ENCODE data around the gene APBA1. TPM values are rescaled to one million over a fixed set of nuclear protein-coding genes. Genes with fewer than 3 reads are reported as not detected.

The APBA1 gene
- total RNA-seq, 1 donor from 2014 or later = 3.4 TPM

DNA sequence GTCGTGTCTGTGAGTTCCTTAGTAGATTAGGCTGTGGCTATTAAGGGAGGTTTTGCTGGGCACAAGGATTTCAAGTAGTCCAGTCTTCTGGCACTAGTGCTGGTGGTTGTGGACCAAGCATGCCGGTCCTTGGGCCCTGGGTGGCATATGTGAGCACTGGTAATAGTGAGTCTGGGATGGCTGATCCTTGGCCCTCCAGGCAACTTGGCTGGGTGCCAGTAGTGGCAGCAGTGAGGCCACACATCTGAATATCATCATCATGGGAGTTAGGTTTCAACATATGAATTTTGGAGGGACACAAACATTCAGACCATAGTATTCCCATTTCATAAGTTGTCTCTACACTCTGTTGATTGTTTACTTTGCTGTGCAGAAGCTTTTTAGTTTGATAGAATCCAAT, 25.3 kb upstream of the APBA1 start:
- peaks cover 2% of the 10 kb centered on the region for H3K36me3 Mint-ChIP-seq
- H3K36me3 ChIP-seq = no peaks in the 10 kb centered on the region
- no peaks in the 10 kb centered on the region for H3K27me3 ChIP-seq
- H2AFZ ChIP-seq (replicated peaks) = no peak overlapping the region
- no peaks in the 10 kb centered on the region for H3F3A ChIP-seq (ENCODE audit: low read depth)
- TF ChIP-seq EZH2 (IDR thresholded peaks at IDR 0.05) (no peak), CTCF (IDR thresholded peaks at IDR 0.05) (no peak), EZH2phosphoT487 (IDR thresholded peaks at IDR 0.05) (no peak)
- H3K9me3 ChIP-seq (ENCODE audit: low read depth) = peaks cover 6% of the 10 kb centered on the region
- no peak overlapping the region for H3K4me3 ChIP-seq
- H3K27me3 Mint-ChIP-seq (ENCODE audit: insufficient read depth, low read depth) = no peaks in the 10 kb centered on the region
- H4K20me1 ChIP-seq (ENCODE audit: low read depth) = no peaks in the 10 kb centered on the region
- H3K27ac Mint-ChIP-seq = no peak overlapping the region
- no peak overlapping the region for H3K27ac ChIP-seq
- no peaks in the 10 kb centered on the region for H3K4me1 Mint-ChIP-seq
- no peak overlapping the region for H3K9ac ChIP-seq
- H3K9me3 Mint-ChIP-seq = peaks cover 37% of the 10 kb centered on the region
- no peaks in the 10 kb centered on the region for H3K4me1 ChIP-seq
- no peak for DNase-seq (ENCODE audit: low spot score)
- H3K4me3 Mint-ChIP-seq = no peak overlapping the region
- H3K79me2 ChIP-seq (ENCODE audit: low read depth) = no peaks in the 10 kb centered on the region
- H3K4me2 ChIP-seq = no peak overlapping the region

DNA sequence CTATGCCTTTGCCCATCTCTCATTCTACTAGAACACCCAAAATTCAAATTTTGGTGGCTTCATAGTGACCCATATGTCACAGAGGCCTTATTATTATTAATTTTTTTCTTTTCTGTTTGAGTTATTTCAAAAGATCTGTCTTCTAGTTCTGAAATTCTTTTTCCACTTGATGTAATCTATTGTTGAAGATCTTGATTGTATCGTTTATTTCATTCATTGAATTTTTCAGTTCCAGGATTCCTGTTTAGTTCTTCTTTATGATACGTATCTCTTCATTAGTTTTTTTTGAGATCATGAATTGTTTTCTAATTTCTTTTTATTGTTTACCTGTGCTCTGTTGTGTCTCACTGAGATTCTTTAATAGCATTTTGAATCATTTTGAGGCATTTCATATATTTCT, 24.6 kb upstream of the APBA1 start:
- peaks cover under 1% of the 10 kb centered on the region for H3K36me3 Mint-ChIP-seq

DNA sequence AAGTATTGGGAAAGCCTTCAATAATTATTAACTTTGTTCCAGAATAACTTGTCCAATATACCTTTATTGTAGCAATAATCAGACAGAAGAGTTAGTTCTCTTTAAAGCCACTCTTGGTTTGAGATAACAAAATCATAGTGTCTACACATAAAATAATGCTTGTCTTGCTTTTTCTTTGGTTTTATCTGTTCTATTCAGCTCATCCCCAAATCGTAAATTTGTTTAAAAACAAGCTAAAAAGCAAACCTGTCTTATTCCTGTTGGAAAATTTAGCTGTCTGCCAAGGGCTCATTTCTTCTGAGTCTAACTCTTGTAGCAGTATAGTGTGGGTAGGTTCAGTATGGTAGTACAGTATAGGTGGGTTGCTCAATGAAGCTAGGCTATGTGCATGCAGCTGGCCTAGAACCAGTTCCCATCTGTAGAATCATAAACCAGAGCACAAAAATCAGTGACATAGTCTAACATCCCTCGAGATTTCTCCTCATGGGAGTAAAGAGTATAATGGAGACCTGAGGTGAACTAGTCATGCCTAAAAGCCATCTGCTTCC, 17.9 kb upstream of the APBA1 start:
- Histone ChIP-seq H3K4me2 (no peak overlapping the region), H3K27ac (no peak overlapping the region), H3K27me3 (no peaks in the 10 kb centered on the region), H3K36me3 (no peaks in the 10 kb centered on the region), H3K79me2 (ENCODE audit: low read depth) (no peaks in the 10 kb centered on the region), H3K9me3 (ENCODE audit: low read depth) (peaks cover 2% of the 10 kb centered on the region), H3K4me1 (no peaks in the 10 kb centered on the region), H3K4me3 (no peak overlapping the region), H3K9ac (no peak overlapping the region), H3F3A (ENCODE audit: low read depth) (no peaks in the 10 kb centered on the region), H2AFZ (replicated peaks) (no peak overlapping the region), H4K20me1 (ENCODE audit: low read depth) (no peaks in the 10 kb centered on the region)
- Mint-ChIP-seq H3K4me3 (no peak overlapping the region), H3K4me1 (no peaks in the 10 kb centered on the region), H3K9me3 (peaks cover 4% of the 10 kb centered on the region), H3K36me3 (no peaks in the 10 kb centered on the region), H3K27ac (no peak overlapping the region), H3K27me3 (ENCODE audit: insufficient read depth, low read depth) (no peaks in the 10 kb centered on the region)
- DNase-seq (ENCODE audit: low spot score) = no peak
- no peak for TF ChIP-seq EZH2phosphoT487 (IDR thresholded peaks at IDR 0.05)
- TF ChIP-seq CTCF (IDR thresholded peaks at IDR 0.05) = no peak
- TF ChIP-seq EZH2 (IDR thresholded peaks at IDR 0.05) = no peak

More for the DNA sequence above, 24.6 kb upstream of the APBA1 start:
- H2AFZ ChIP-seq (replicated peaks) = no peak overlapping the region
- Mint-ChIP-seq H3K4me3 (no peak overlapping the region), H3K9me3 (peaks cover 32% of the 10 kb centered on the region), H3K4me1 (no peaks in the 10 kb centered on the region), H3K27me3 (ENCODE audit: insufficient read depth, low read depth) (no peaks in the 10 kb centered on the region), H3K27ac (no peak overlapping the region)
- no peaks in the 10 kb centered on the region for H3K36me3 ChIP-seq
- no peak overlapping the region for H3K9ac ChIP-seq
- H3K27me3 ChIP-seq = no peaks in the 10 kb centered on the region
- DNase-seq (ENCODE audit: low spot score) = no peak
- no peak overlapping the region for H3K27ac ChIP-seq
- no peaks in the 10 kb centered on the region for H3K79me2 ChIP-seq (ENCODE audit: low read depth)
- no peaks in the 10 kb centered on the region for H4K20me1 ChIP-seq (ENCODE audit: low read depth)
- H3K4me3 ChIP-seq = no peak overlapping the region
- no peaks in the 10 kb centered on the region for H3F3A ChIP-seq (ENCODE audit: low read depth)
- no peak overlapping the region for H3K4me2 ChIP-seq
- no peak for TF ChIP-seq EZH2 (IDR thresholded peaks at IDR 0.05)
- no peak for TF ChIP-seq EZH2phosphoT487 (IDR thresholded peaks at IDR 0.05)
- TF ChIP-seq CTCF (IDR thresholded peaks at IDR 0.05) = no peak
- H3K4me1 ChIP-seq = no peaks in the 10 kb centered on the region
- peaks cover 6% of the 10 kb centered on the region for H3K9me3 ChIP-seq (ENCODE audit: low read depth)

Data from neural progenitor cell (in vitro differentiated cells).